HG03064 (cell line): ENCODE measurements around the gene POLR3H.
"Not testable (repeated sequence)": the region's sequence is repeated elsewhere in the genome, so short reads cannot be mapped to it uniquely, and the experiment has no call there.

Experiments
- ATAC-seq: cut with Tn5 transposase; IDR thresholded peaks from one replicate; pipeline ENCODE4 v1.9.1; 2021; ENCODE audit warnings: low read depth; ENCODE audit not compliant: unreplicated experiment

Gene POLR3H

DNA sequence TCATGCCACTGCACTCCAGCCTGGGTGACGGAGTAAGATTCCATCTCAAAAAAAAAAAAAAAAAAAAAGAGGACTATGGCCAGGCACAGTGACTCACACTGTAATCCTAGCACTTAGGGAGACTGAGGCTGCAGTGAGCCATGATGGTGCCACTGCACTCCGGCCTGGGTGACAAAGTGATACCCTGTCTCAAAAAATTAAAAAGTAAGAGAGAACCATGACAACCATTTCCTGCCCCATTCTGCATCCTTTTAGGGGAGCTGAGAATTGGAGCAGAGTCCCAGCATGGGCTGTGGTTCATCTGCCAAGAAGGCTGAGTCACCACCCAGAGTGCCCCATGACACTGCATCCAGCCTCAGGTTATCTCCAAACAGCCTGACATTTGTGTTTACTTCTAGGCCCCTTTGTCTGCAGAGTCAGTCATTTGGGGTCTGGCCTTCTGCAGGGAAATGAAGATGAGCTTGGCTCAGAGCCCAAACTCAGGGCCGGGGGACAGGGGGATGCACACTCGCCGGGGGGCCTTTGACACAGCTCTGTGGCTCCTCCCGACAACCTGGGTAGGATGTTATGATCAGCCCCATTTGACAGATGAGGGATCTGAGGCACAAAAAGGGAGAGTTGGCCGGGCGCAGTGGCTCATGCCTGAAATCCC lies 21.3 kb upstream of the POLR3H start:
- ATAC-seq, result no peak

- ATAC-seq, result no peak
These were observed 20.3 kb upstream of the POLR3H start for GRCh38 chr22:41564563-41564962.

DNA sequence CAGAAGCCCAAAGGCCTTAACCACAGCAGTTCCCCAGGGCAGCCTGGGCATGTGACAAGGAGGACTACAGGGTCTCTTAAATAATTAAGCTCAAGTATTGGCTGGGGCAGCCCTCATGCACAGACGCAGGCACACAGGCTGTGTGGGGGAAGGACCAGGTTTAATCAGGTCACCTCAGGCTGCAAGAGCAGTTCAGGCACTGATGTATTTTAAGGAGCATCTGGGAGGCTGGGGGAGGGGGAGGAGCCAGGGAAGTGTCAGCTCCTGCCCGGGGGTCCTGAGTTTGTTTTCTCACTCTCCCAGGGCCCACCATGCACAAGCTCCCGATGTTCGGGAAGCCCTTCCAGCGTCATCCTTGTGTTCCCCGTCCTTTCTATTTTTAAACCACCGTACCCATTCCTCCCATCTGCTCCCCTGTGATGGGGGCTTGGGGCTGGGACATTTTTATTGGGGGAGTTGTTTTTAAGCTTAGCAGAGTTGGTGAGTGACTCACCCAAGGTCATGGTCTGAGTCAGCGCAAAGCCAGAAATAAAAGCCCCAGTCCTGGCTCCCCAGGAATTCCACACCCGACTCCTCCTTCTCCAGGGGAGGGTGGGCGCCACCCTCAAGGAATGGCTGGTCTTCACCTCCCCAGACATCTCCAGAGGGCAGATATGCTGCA lies 18.9 kb upstream of the POLR3H start:
- no peak for ATAC-seq

GRCh38 chr22:41562461-41562860 lies 18.2 kb upstream of the POLR3H start:
- ATAC-seq, result no peak

- ATAC-seq, result no peak
These were observed 17.5 kb upstream of the POLR3H start for GRCh38 chr22:41561788-41562187.

GRCh38 chr22:41561335-41561734 lies 17.1 kb upstream of the POLR3H start:
- no peak for ATAC-seq

DNA sequence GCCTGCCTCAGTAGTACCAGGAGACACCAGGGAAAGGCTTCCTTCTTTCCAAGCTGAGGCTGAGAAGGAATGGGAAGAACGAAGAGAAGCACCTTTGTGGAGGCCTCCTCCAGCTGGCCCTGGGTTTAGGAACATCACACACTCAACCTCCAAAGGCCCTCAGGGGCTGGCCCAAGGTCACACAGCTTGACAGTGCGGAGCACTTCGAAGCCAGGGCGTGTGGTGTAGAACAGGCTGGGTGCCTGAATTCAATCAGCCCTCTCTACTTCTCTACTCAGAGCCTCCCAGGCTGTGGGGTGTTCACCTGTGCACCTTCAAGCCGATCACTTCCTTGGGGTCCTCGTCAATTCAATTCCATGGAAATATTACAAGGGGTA lies 15.8 kb upstream of the POLR3H start:
- ATAC-seq, result no peak

GRCh38 chr22:41558241-41558630 lies 14.0 kb upstream of the POLR3H start:
- ATAC-seq, result not testable (repeated sequence)

GRCh38 chr22:41557401-41558240 lies 13.4 kb upstream of the POLR3H start:
- no peak for ATAC-seq

DNA sequence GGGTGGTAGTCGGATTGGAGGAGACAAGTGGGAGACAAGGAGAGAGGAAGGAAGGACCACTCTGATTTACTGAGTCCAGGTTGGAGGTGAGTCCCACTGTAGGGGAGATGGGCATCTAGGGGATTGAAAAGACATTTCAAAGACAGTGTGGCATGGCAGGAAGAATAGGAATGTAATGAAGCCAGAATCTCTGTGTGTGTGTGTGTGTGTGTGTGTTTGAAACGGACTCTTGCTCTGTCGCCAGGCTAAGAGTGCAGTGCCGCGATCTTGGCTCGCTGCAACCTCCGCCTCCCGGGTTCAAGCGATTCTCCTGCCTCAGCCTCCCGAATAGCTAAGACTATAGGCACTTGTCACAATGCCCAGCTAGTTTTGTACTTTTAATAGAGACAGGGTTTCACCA lies 12.3 kb upstream of the POLR3H start:
- no peak for ATAC-seq

DNA sequence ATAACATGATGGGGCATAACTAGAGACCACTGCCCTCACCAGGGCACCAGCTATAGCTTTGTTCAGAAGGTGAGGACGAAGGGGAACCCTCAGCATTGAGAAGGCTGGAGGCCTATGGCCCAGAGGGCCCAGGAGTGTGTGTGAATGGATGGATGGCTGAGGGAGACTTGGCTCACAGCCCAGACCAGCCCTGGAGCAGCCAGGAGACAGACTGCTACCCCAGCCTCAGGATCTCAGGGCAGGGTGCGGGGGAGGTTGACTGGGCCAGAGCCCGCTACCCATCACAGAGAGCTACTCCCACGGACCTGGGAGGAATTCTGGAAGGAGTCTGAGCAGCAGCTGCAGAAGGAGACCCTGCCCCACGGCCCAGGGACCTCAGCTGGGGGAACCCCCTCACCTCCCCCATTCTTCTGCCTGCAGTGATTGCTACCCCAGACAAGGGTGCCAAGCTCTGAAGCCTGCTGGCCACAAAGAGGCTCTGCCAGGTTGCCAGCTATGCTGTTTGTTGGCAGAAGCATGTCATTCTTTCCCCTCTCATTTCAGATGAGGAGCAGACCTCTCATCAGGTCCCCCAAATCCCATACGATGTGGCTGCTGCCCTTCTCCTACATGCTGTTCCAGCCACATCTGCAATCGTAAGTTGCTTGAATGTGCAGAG lies 11.2 kb upstream of the POLR3H start:
- ATAC-seq, result no peak

DNA sequence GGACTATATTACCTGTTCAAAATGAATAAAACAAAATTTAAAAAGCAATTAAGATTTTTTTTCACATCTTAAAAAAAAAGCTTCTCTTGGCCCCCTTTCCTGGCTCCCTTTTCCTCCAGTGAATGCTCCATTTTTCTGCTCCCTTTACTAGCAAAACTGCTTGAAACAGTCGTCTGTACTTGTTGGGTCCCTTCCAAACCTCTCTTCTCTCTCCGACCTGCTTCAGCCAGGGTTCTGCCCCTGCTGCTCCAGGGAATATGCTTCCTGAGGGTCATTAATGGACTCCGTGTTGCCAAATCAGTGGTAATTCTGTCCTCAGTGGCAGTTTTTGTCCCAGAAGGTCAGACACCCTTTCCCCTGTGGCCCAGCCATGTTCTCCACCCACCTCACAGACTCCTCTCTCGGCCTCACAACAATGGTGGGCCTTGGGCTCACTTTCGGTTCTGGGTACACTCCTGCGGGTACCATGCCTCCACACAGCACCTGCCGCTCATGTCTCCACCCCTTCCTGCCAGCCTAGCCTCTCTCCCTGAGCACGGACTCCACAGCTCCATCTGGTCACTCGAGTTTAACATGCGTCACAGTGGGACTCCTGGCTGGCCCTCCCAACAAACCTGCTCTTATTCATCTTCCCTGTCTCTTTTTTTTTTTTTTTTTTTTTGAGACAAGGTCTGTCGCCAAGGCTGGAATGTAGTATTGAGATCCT lies 7.8 kb upstream of the POLR3H start:
- ATAC-seq, result no peak

GRCh38 chr22:41550952-41551491 lies 6.8 kb upstream of the POLR3H start:
- no peak for ATAC-seq

- ATAC-seq, result no peak
These were observed 4.6 kb upstream of the POLR3H start for GRCh38 chr22:41548830-41549211.

DNA sequence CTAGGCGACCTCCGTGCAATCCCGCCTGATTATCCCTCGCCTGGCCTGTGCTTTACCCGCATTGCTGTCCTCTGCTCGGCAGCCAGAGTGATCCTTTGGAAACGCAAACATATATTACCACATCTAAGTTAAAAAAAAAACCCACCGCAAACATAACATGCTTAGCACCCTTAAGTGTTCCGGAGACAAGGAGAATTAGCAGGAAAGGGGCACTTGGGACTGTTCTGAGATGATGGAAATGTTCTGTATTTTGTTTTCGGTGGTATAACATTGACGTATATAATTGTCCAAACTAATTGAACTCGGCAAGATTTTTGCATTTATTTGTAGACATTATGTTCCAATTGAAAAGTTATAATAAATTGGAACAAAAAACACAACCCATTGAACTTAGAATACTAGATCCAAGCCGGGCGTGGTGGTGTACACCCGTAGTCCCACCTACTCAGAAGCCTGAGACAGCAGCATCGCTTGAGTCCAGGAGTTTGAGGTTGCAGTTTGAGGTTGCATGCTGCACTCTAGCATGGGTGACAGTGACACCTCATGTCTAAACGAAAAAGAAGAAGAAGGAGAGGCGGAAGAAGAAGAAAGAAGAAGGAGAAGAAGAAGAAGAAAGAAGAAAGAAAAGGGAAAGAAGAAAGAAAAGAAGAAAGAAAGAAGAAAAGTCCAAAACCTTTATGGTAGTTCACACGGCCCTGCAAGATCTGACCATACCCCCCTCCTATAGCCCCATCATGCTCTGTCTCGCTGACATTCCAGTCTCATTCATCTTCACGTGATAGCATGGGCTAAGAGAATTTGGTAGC lies 604 bp upstream of the POLR3H start:
- no peak for ATAC-seq

- ATAC-seq, result no peak
These were observed 2.0 kb downstream of the POLR3H start for GRCh38 chr22:41542224-41542623.

DNA sequence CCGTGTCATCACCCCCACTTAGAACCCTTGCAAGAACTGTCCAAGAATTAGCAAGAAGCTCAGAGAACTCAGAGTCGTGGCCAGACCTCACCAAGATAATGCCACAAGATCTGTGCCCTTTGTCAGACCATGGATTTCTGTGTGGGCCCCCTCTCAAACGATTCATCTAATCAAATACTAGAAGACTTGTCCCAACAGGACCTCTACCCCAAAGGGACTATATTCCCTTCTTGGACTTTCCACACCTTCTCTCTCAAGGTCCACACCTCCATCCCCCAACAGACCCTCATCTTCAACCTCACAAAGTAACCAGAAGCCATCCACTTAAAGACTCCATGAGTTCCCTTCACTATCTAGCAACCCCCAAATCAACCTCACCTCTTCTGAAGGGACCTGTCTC lies 2.8 kb downstream of the POLR3H start:
- no peak for ATAC-seq

DNA sequence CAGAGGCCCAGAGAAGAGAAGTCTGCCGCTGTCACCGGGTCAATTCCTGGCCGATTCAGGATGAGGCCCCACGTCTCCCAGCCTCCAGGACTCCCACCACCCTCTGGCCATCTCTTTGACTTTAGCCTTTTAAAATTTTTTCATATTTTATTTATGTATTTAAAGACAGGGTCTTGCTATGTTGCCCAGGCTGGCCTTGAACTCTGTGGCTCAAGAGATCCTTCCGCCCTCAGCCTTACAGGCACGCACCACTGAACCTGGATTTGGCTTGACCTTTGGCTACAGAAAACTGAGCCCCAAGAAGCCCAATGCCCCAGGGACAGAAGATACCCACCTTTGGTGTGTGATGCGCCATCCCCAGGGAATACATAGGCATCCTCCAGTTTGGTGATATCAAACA lies 3.9 kb downstream of the POLR3H start:
- no peak for ATAC-seq

DNA sequence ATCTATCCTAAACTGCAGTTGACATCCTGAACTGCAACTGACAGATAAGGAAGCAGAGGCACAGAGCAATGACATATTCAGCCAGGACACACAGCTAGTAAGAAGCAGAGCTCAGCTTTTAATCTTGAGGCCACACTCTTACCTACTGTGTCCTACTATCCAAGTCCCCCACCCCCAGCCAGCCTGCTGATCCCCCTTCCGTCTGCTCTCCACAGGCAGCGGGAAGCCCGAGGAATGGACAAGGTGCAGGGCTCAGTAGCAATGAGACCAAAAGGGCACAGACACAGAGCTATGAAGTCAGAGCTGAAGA lies 4.3 kb downstream of the POLR3H start:
- no peak for ATAC-seq
